NT2/D1 (cell line): ENCODE measurements around the gene GID8.

ENCODE experiments used
- SUZ12 ChIP-seq: IDR thresholded peaks from 2 replicates; pipeline ENCODE4 v1.6.1; 2011; ENCODE audit not compliant: insufficient read length, insufficient read depth; ENCODE audit errors: extremely low read depth
- YY1 ChIP-seq: IDR thresholded peaks from 2 replicates; pipeline ENCODE4 v1.6.1; 2011; ENCODE audit not compliant: insufficient read length, insufficient read depth
- ZNF274 ChIP-seq: IDR thresholded peaks from 2 replicates; pipeline ENCODE4 v1.6.1; 2011; ENCODE audit warnings: mild to moderate bottlenecking, low read depth, low read length

DNA sequence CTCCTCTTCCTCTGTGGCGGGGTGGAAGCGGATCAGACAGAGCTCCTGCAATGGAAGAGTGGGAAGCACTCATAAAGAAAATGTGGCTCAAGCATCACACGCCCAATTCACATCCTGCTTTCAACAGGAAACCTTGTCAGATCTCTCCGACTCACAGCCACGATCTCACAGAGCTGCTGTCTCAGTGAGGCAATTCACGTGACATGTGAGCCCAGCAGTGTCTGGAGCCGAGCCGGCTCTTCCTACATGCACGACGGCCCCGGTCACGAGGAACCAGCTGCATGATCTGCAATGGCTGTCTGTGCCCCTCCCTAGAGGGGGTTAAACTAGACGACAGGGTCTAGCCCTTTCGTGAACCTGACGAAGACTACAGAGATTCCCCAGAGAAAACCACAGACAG lies 46.8 kb upstream of the GID8 start:
- TF ChIP-seq SUZ12 (no peak), ZNF274 (no peak), YY1 (no peak)
